ENCODE measurements around the gene PPP2R1B.

PPP2R1B gene

GRCh38 chr11:111745719-111746504, 20.3 kb downstream of the PPP2R1B start:
- no peak for DNase-seq

- no peak for DNase-seq
Observed at GRCh38 chr11:111743700-111744099, 22.5 kb downstream of the PPP2R1B start.

GRCh38 chr11:111741751-111742150, 24.4 kb downstream of the PPP2R1B start:
- no peak for DNase-seq

GRCh38 chr11:111739299-111739698, 26.9 kb downstream of the PPP2R1B start:
- DNase-seq, result no peak

GRCh38 chr11:111737444-111738210, 28.6 kb downstream of the PPP2R1B start:
- no peak for DNase-seq

- no peak for DNase-seq
Observed at GRCh38 chr11:111736621-111737443, 29.4 kb downstream of the PPP2R1B start.

GRCh38 chr11:111736181-111736590, 30.0 kb downstream of the PPP2R1B start:
- DNase-seq, result no peak

- no peak for DNase-seq
Observed at GRCh38 chr11:111735262-111736116, 30.7 kb downstream of the PPP2R1B start.

- no peak for DNase-seq
Observed at GRCh38 chr11:111734954-111735261, 31.3 kb downstream of the PPP2R1B start.

GRCh38 chr11:111734101-111734953, 31.9 kb downstream of the PPP2R1B start:
- DNase-seq, result no peak

- DNase-seq, result no peak
Observed at GRCh38 chr11:111733611-111734088, 32.5 kb downstream of the PPP2R1B start.

GRCh38 chr11:111733016-111733415, 33.2 kb downstream of the PPP2R1B start:
- no peak for DNase-seq

- no peak for DNase-seq
Observed at GRCh38 chr11:111731821-111732220, 34.4 kb downstream of the PPP2R1B start.

GRCh38 chr11:111730871-111731591, 35.2 kb downstream of the PPP2R1B start:
- DNase-seq, result peak; percentile 72

GRCh38 chr11:111729831-111730311, 36.3 kb downstream of the PPP2R1B start:
- DNase-seq, result peak; percentile 38

- peak; percentile 74 for DNase-seq
Observed at GRCh38 chr11:111729071-111729830, 36.9 kb downstream of the PPP2R1B start.

- DNase-seq, result no peak
Observed at GRCh38 chr11:111727431-111727830, 38.8 kb downstream of the PPP2R1B start.

GRCh38 chr11:111726301-111726713, 39.9 kb downstream of the PPP2R1B start:
- no peak for DNase-seq

- DNase-seq, result no peak
Observed at GRCh38 chr11:111725621-111726020, 40.6 kb downstream of the PPP2R1B start.
